ENCODE results near the gene GYPC.
"Not testable (repeated sequence)": the region's sequence is repeated elsewhere in the genome, so short reads cannot be mapped to it uniquely, and the experiment has no call there.

The GYPC gene

GRCh38 chr2:126698376-126698775 is 42.4 kb downstream of the GYPC start:
- no peak for DNase-seq (ENCODE audit: low read depth in 3 of 3)

- no peak for DNase-seq (ENCODE audit: low read depth in 3 of 3)
These were observed 43.1 kb downstream of the GYPC start for GRCh38 chr2:126699018-126699417.

- DNase-seq (ENCODE audit: low read depth in 3 of 3) = no peak
These were observed 44.0 kb downstream of the GYPC start for GRCh38 chr2:126699716-126700581.

- no peak for DNase-seq (ENCODE audit: low read depth in 3 of 3)
These were observed 44.7 kb downstream of the GYPC start for GRCh38 chr2:126700677-126701076.

- no peak for DNase-seq (ENCODE audit: low read depth in 3 of 3)
These were observed 47.4 kb downstream of the GYPC start for GRCh38 chr2:126703311-126703710.

- DNase-seq (ENCODE audit: low read depth in 3 of 3) = no peak
These were observed 48.6 kb downstream of the GYPC start for GRCh38 chr2:126704434-126705160.

- DNase-seq (ENCODE audit: low read depth in 3 of 3) = no peak
These were observed 51.2 kb downstream of the GYPC start for GRCh38 chr2:126707191-126707590.

GRCh38 chr2:126707941-126708340 is 52.0 kb downstream of the GYPC start:
- DNase-seq (ENCODE audit: low read depth in 3 of 3) = no peak

GRCh38 chr2:126714191-126714965 is 58.4 kb downstream of the GYPC start:
- no peak for DNase-seq (ENCODE audit: low read depth in 3 of 3)

- DNase-seq (ENCODE audit: low read depth in 3 of 3) = no peak
These were observed 59.2 kb downstream of the GYPC start for GRCh38 chr2:126715111-126715510.

- DNase-seq (ENCODE audit: low read depth in 3 of 3) = no peak
These were observed 59.8 kb downstream of the GYPC start for GRCh38 chr2:126715576-126716406.

GRCh38 chr2:126717277-126717676 is 61.3 kb downstream of the GYPC start:
- not testable (repeated sequence) for DNase-seq (ENCODE audit: low read depth in 3 of 3)

GRCh38 chr2:126717928-126718327 is 62.0 kb downstream of the GYPC start:
- DNase-seq (ENCODE audit: low read depth in 3 of 3) = no peak

GRCh38 chr2:126719191-126719832 is 63.4 kb downstream of the GYPC start:
- DNase-seq (ENCODE audit: low read depth in 3 of 3) = no peak

- DNase-seq (ENCODE audit: low read depth in 3 of 3) = no peak
These were observed 63.9 kb downstream of the GYPC start for GRCh38 chr2:126719833-126720351.

GRCh38 chr2:126720638-126721037 is 64.7 kb downstream of the GYPC start:
- DNase-seq (ENCODE audit: low read depth in 3 of 3) = no peak

GRCh38 chr2:126722081-126722480 is 66.1 kb downstream of the GYPC start:
- no peak for DNase-seq (ENCODE audit: low read depth in 3 of 3)

GRCh38 chr2:126722546-126722945 is 66.6 kb downstream of the GYPC start:
- no peak for DNase-seq (ENCODE audit: low read depth in 3 of 3)

- no peak for DNase-seq (ENCODE audit: low read depth in 3 of 3)
These were observed 67.4 kb downstream of the GYPC start for GRCh38 chr2:126723281-126723815.

GRCh38 chr2:126725580-126725979 is 69.6 kb downstream of the GYPC start:
- no peak for DNase-seq (ENCODE audit: low read depth in 3 of 3)

Measured in stimulated activated CD4-positive, alpha-beta T cell treated with anti-CD3 and anti-CD28 coated beads, TNF-alpha, amount 100 ng/mL, for 4 hours (primary cell).